HG02970 (cell line): ENCODE results near the gene UNC5A.

Experiments used
- ATAC-seq: cut with Tn5 transposase; IDR thresholded peaks from one replicate; pipeline ENCODE4 v1.9.1; 2021; ENCODE audit warnings: mild to moderate bottlenecking, moderate library complexity, moderate number of reproducible peaks; ENCODE audit not compliant: unreplicated experiment, low FRiP score

UNC5A gene

GRCh38 chr5:176810081-176810597 is at the start of gene UNC5A:
Gene UNC5A, plus strand, starts transcription at chr5:176810559. Its CDS starts 192 bp downstream, at chr5:176810751.
- ATAC-seq: no peak

- ATAC-seq: no peak
These were observed 48.6 kb upstream of the UNC5A start for GRCh38 chr5:176761755-176762154.

DNA sequence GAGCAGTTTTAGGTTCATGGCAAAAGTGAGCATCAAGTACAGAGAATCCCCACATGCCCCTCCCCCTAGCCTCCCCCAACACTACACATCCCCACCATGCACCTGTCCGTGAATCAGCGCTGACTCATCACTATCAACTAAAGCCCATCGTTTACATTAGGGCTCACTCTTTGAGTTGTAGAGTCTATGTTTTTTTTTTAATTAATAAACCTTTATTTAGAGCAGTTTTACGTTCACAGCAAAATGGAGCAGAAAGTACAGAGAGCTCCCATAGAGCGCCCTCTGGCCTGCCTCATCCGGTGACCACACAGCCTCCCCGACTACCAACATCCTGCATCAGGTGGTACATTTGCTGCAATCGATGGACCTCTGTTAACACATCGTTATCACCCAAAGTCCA is 47.9 kb upstream of the UNC5A start:
- no peak for ATAC-seq

GRCh38 chr5:176765687-176766086 is 44.7 kb upstream of the UNC5A start:
- ATAC-seq: no peak

DNA sequence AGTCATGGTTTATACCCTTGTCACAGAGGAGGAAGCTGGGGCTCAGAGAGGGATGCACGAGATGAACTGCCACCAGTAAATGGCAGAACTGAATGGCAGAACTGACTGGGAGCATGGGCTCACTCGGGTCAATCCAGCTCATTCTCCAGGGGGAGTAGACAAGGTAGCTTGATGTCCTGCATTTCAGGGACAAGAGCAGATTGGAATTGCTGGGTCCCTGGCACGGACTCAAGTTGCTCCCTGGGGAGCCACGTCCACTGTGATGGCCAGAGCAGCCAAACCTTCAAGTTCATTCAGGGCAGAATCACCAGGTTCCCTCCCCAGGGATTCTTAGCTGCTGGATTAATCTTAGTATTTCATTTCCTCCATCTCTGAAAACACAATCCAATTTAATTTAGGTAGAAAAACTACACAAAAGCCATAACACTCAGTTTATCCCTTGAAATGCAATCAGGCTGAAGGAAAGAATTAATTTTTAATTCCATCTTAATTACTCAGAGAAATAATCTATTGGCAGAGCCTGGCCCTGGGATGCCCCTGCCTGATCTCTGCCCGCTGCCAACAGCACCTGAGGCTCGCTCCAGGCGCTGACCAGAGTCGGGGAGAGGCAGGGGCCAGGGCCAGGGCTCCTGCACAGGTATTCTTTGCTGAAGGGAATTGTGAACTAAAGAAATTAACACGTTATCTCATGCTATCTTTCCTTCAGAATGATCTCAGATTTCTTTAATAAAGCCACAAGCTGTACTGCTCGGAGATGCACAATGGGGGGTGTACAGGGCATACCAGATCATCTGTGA is 42.0 kb upstream of the UNC5A start:
- no peak for ATAC-seq

DNA sequence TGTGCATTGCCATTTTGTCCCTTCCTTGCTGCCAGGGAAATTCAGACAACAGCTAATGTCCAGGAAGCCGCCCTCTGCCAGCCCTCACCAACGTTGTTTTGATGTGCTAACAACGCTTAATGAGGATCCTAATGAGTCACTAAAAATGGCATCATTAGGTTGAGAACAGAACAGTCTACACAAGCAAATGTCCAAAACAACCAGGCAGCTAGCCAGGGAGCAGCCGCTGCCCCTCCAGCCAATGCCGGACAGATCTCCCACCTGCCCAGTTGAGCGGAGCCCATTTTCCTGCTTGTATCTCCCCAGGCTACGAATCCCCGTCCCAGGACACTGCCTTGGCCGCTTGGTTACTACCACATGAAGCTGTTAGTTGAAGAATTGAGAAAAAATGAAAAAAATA is 40.4 kb upstream of the UNC5A start:
- no peak for ATAC-seq

DNA sequence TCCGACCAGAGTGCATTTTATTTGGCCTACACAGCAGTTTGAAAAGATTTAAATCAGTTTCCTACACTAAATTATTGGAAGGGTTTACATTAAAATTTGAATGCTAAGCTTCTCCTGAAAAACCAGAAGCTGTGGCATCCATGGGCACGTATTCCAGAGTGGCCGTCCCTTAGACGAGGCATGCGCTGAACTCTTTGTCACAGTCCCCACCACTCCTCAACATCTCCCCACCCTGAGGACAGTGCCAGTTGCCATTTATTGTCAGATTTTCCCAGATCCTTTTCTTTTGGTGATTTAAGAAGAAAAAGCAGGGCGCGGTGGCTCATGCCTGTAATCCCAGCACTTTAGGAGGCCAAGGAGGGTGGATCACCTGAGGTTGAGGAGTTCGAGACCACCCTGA is 39.9 kb upstream of the UNC5A start:
- ATAC-seq: no peak

- ATAC-seq: no peak
These were observed 39.1 kb upstream of the UNC5A start for GRCh38 chr5:176771102-176771845.

DNA sequence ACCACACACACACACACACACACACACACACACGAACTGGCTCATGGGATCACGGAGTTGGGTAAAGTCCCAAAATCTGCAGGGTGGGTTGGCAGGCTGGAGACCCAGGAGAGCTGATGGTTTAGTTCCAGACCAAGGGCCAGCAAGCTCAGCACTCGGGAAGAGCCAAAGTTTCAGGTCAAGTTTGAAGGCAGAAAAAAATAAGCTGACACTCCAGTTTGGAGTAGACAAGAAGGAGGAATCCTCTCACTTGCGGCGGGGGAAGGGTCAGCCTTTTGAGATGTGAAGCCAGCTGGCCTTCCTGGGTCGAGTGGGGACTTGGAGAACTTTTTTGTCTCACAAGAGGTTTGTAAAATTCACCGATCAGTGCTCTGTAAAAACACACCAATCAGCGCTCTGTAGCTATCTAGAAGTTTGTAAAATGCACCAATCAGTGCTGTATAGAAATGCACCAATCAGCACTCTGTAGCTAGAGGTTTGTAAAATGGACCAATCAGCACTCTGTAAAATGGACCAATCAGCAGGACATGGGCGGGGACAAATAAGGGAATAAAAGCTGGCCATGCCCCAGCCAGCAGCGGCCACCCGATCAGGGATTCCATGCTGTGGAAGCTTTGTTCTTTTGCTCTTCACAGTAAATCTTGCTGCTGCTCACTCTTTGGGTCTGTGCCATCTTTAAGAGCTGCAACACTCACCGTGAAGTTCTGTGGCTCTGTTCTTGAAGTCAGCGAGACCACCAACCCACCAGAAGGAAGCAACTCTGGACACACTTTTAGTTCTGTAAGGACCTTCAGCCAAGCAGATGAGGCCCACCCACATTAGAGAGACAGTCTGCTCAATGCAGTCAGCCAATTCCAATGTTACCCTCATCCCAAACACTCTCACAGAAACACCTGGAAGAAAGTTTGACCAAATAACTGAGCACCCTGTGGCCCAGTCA is 37.8 kb upstream of the UNC5A start:
- no peak for ATAC-seq

GRCh38 chr5:176773408-176774035 is 36.8 kb upstream of the UNC5A start:
- no peak for ATAC-seq

DNA sequence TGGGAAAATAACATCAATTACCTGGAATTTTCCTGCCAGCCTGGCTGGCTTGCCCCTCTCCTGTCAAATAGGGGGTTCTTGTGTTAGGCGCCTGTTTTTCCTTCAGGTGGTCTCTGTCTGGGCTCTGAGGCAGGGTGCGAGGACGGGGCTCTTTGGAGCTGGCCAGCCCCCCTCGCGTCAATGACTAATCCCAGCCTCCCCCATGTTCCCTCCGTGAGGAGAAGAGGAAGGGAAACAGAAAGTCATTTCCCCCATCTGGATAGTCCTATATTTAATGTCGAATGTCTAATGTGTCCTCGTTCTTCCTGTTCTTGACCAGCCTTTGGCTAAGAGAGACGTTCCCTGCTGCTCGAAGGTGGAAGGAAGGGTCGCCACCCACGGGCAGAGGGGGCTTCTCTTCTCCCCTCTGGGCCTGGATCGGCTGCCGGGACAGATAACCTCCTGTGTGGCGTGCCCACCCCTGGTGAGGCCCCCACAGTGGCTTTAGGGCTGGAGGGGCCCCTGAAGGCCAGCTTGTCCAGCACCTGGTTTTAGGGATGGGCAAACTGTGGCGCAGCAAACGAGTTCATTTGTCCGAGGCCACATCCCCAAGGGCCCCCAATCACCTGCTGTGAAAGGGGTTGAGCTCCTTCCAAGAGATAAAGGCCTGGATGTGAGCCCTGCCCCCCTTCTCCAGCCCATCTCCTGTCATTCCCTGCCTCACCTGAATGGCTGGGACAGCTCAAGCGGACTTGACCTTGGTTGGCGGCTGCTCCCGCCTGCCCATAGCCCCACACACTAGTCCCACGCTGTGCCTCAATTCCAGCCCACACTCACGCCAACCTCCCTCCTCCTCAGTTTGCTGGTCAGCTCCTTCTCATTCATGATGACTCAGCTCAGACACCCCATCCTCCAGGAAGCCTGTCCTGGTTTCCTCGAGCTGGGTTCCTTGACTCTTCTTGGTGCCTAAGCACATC is 35.9 kb upstream of the UNC5A start:
- no peak for ATAC-seq

- ATAC-seq: no peak
These were observed 35.0 kb upstream of the UNC5A start for GRCh38 chr5:176775409-176775808.

GRCh38 chr5:176776141-176776865 is 34.1 kb upstream of the UNC5A start:
- ATAC-seq: no peak

- ATAC-seq: no peak
These were observed 33.4 kb upstream of the UNC5A start for GRCh38 chr5:176776916-176777315.

- ATAC-seq: no peak
These were observed 31.4 kb upstream of the UNC5A start for GRCh38 chr5:176778921-176779465.

GRCh38 chr5:176779537-176779936 is 30.8 kb upstream of the UNC5A start:
- ATAC-seq: no peak

DNA sequence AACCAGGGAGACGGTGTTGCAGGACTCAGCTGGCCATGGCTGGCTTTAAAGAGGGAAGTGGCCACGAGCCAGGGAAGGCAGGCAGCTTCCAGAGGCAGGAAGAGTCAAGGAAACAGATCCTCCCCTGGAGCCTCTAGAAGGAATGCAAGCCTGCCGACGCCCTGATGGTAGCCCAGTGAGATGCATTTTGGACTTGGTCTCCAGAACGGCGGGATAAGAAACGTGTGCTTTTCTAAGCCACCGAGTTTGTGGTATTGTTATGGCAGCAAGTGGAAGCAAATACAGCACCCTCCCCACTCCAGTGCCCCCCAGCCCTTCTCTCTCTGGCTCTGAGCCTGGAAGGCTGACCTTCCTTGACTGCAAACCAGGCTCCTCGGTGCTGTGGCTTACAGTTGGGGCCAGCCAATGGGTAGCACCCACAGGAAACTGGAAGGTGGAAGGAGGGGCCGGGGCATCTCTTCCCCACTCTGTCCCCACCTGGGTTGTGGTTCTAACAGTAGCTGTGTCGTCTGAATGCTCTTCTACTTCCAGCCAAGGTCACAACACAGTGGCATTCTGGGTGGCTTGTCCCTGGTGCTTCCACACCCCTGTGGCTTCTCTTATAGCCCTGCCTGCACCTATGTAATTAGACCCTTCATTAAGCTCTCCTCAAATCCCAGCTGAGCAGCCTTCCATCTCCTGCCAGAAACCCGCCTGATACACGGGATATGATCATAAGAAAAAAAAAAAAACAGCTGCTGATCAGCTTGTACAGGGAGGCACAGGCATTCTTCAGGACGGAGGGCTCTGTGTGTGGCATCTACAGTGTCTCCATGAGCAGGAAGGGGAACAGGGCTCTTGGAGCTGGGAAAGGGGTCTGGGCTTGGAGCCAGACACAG is 29.9 kb upstream of the UNC5A start:
- no peak for ATAC-seq
